Adipocyte (in vitro differentiated cells): Measurements from ENCODE around the gene PSMD13.
"Not testable (repeated sequence)": the region's sequence is repeated elsewhere in the genome, so short reads cannot be mapped to it uniquely, and the experiment has no call there.

Experiments used
- DNase-seq: peaks from one replicate; pipeline ENCODE4 v3.0.0-alpha.2; 2015; ENCODE audit warnings: low read depth
- H3K27me3 ChIP-seq: replicated peaks from 2 replicates; pipeline ENCODE4 v1.7.0; 2013; ENCODE audit warnings: mild to moderate bottlenecking, low read length, moderate library complexity; ENCODE audit not compliant: control insufficient read depth, insufficient read depth
- H3K36me3 ChIP-seq: 2 replicates; pipeline ENCODE4 v1.7.0; 2013; ENCODE audit warnings: low read length, mild to moderate bottlenecking, moderate library complexity; ENCODE audit not compliant: control insufficient read depth, insufficient read depth, severe bottlenecking
- H3K4me1 ChIP-seq: 2 replicates; pipeline ENCODE4 v1.7.0; 2013; ENCODE audit warnings: mild to moderate bottlenecking, low read length, moderate library complexity; ENCODE audit not compliant: control insufficient read depth, insufficient read depth
- H3K4me3 ChIP-seq: 2 replicates; pipeline ENCODE4 v1.7.0; 2013; ENCODE audit warnings: mild to moderate bottlenecking, low read length, moderate library complexity
- H3K9ac ChIP-seq: 2 replicates; pipeline ENCODE4 v1.7.0; 2013; ENCODE audit warnings: mild to moderate bottlenecking, low read length, moderate library complexity
- H3K9me3 ChIP-seq: 2 replicates; pipeline ENCODE4 v1.7.0; 2013; ENCODE audit warnings: mild to moderate bottlenecking, low read length, moderate library complexity; ENCODE audit not compliant: control insufficient read depth

Gene PSMD13

GRCh38 chr11:211741-212140 is 25.0 kb upstream of the PSMD13 start:
- no peak overlapping the region for H3K9ac ChIP-seq
- peaks cover 68% of the 10 kb centered on the region for H3K36me3 ChIP-seq
- DNase-seq = no peak
- no peak overlapping the region for H3K4me3 ChIP-seq
- no peaks in the 10 kb centered on the region for H3K9me3 ChIP-seq
- peaks cover 21% of the 10 kb centered on the region for H3K4me1 ChIP-seq
- H3K27me3 ChIP-seq = no peaks in the 10 kb centered on the region

- DNase-seq = no peak
- Histone ChIP-seq H3K4me3 (no peak overlapping the region), H3K27me3 (no peaks in the 10 kb centered on the region), H3K9me3 (no peaks in the 10 kb centered on the region), H3K36me3 (peaks cover 69% of the 10 kb centered on the region), H3K4me1 (peaks cover 21% of the 10 kb centered on the region), H3K9ac (no peak overlapping the region)
Measured at GRCh38 chr11:212150-213100, 24.4 kb upstream of the PSMD13 start.

- no peak overlapping the region for H3K9ac ChIP-seq
- H3K27me3 ChIP-seq = no peaks in the 10 kb centered on the region
- no peaks in the 10 kb centered on the region for H3K9me3 ChIP-seq
- peaks cover 69% of the 10 kb centered on the region for H3K36me3 ChIP-seq
- peaks cover 21% of the 10 kb centered on the region for H3K4me1 ChIP-seq
- DNase-seq = no peak
- H3K4me3 ChIP-seq = no peak overlapping the region
Measured at GRCh38 chr11:213111-213510, 23.7 kb upstream of the PSMD13 start.

- DNase-seq = no peak
- Histone ChIP-seq H3K27me3 (no peaks in the 10 kb centered on the region), H3K9me3 (no peaks in the 10 kb centered on the region), H3K4me1 (peaks cover 21% of the 10 kb centered on the region), H3K4me3 (no peak overlapping the region), H3K9ac (no peak overlapping the region), H3K36me3 (peaks cover 69% of the 10 kb centered on the region)
Measured at GRCh38 chr11:214083-214482, 22.7 kb upstream of the PSMD13 start.

- H3K36me3 ChIP-seq = peaks cover 58% of the 10 kb centered on the region
- no peaks in the 10 kb centered on the region for H3K27me3 ChIP-seq
- H3K4me3 ChIP-seq = no peak overlapping the region
- H3K4me1 ChIP-seq = peaks cover 7% of the 10 kb centered on the region
- no peaks in the 10 kb centered on the region for H3K9me3 ChIP-seq
- no peak for DNase-seq
- H3K9ac ChIP-seq = no peak overlapping the region
Measured at GRCh38 chr11:215581-216037, 21.2 kb upstream of the PSMD13 start.

GRCh38 chr11:216081-216974 is 20.4 kb upstream of the PSMD13 start:
- H3K9me3 ChIP-seq = no peaks in the 10 kb centered on the region
- no peaks in the 10 kb centered on the region for H3K4me1 ChIP-seq
- no peaks in the 10 kb centered on the region for H3K27me3 ChIP-seq
- no peak for DNase-seq
- peaks cover 51% of the 10 kb centered on the region for H3K36me3 ChIP-seq
- H3K4me3 ChIP-seq = no peak overlapping the region
- peak overlapping the region; percentile 44 for H3K9ac ChIP-seq

GRCh38 chr11:217704-218103 is 19.1 kb upstream of the PSMD13 start:
- no peak for DNase-seq
- no peaks in the 10 kb centered on the region for H3K4me1 ChIP-seq
- no peaks in the 10 kb centered on the region for H3K9me3 ChIP-seq
- H3K36me3 ChIP-seq = peaks cover 46% of the 10 kb centered on the region
- no peak overlapping the region for H3K4me3 ChIP-seq
- no peak overlapping the region for H3K9ac ChIP-seq
- no peaks in the 10 kb centered on the region for H3K27me3 ChIP-seq

GRCh38 chr11:218815-219593 is 17.8 kb upstream of the PSMD13 start:
- DNase-seq = no peak
- Histone ChIP-seq H3K4me1 (no peaks in the 10 kb centered on the region), H3K36me3 (peaks cover 36% of the 10 kb centered on the region), H3K27me3 (no peaks in the 10 kb centered on the region), H3K9me3 (no peaks in the 10 kb centered on the region), H3K9ac (no peak overlapping the region), H3K4me3 (no peak overlapping the region)

- peaks cover 21% of the 10 kb centered on the region for H3K36me3 ChIP-seq
- DNase-seq, H3K4me1 ChIP-seq, H3K9ac ChIP-seq, H3K4me3 ChIP-seq, H3K9me3 ChIP-seq, H3K27me3 ChIP-seq: not testable (repeated sequence)
Measured at GRCh38 chr11:220641-221215, 16.0 kb upstream of the PSMD13 start.

GRCh38 chr11:221539-221938 is 15.2 kb upstream of the PSMD13 start:
- DNase-seq = no peak
- H3K36me3 ChIP-seq = peaks cover 14% of the 10 kb centered on the region
- H3K9me3 ChIP-seq = no peaks in the 10 kb centered on the region
- H3K4me1 ChIP-seq = no peaks in the 10 kb centered on the region
- H3K9ac ChIP-seq = no peak overlapping the region
- H3K4me3 ChIP-seq = no peak overlapping the region
- H3K27me3 ChIP-seq = no peaks in the 10 kb centered on the region
